Stomach (tissue), 4 donors: ENCODE results near the gene ABCD3.

ENCODE experiments used
- EP300 ChIP-seq: sonication (generic); formaldehyde crosslinking; IDR thresholded peaks from one replicate; pipeline ENCODE4 v1.6.1; 2017; ENCODE audit warnings: antibody characterized with exemption
- POLR2A ChIP-seq, 4 donors: fragments of 450-650 bp; IDR thresholded peaks; one replicate each; pipeline ENCODE4 v1.6.1; 2016; ENCODE audit warnings: antibody characterized with exemption in 4 of 4, control low read depth in 2 of 4, mild to moderate bottlenecking in 1 of 4, moderate library complexity in 1 of 4
- POLR2AphosphoS5 ChIP-seq, 3 donors: sonication (generic); formaldehyde crosslinking; IDR thresholded peaks; one replicate each; pipeline ENCODE4 v1.6.1; 2016; ENCODE audit warnings: antibody characterized with exemption in 3 of 3
- TF ChIP-seq, protein P1 (sequence below), 7 experiments: fragments of 450-650 bp in 4 of 7; fragments of 200-600 bp in 3 of 7; sonication (generic) in 3 of 7; IDR thresholded peaks; one replicate each; pipeline ENCODE4 v1.5.1; 2016 to 2019; ENCODE audit warnings: antibody characterized with exemption in 7 of 7, control low read depth in 2 of 7, mild to moderate bottlenecking in 1 of 7

DNA sequence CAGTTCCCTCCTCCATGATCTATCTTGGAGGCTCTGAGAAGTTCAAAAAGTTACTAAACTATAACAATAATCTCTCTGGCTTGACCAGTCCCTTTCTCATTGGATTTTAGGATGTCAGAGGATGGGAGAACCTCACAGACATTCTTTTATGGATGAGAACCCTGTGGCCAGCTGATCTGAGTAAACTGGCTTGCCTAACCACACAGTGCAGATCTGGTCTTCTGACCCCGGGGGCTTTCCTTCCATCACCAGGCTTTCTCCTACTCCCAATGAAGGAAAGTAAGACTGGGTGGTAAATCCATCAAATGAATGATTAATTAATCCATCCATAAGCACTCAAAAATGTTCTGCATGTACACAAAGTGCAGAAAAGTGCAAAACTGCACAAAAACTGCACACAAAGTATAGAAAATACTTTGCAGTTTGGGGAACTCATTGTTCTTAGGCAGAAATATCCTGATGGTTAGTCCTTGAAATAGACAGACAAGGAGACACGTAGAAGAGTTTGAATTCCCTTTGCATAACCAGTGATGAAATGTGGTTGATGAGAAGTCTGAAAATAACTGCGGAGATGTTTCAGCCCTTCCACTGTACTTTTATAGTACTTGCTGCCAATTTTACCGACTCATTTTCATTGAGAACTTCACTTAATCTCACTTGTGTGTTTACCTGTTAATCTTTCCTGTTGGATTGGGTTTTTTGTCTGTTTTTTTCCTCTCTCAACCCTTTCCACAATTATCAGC lies 125.9 kb downstream of the ABCD3 start:
- TF ChIP-seq, protein P1, sequence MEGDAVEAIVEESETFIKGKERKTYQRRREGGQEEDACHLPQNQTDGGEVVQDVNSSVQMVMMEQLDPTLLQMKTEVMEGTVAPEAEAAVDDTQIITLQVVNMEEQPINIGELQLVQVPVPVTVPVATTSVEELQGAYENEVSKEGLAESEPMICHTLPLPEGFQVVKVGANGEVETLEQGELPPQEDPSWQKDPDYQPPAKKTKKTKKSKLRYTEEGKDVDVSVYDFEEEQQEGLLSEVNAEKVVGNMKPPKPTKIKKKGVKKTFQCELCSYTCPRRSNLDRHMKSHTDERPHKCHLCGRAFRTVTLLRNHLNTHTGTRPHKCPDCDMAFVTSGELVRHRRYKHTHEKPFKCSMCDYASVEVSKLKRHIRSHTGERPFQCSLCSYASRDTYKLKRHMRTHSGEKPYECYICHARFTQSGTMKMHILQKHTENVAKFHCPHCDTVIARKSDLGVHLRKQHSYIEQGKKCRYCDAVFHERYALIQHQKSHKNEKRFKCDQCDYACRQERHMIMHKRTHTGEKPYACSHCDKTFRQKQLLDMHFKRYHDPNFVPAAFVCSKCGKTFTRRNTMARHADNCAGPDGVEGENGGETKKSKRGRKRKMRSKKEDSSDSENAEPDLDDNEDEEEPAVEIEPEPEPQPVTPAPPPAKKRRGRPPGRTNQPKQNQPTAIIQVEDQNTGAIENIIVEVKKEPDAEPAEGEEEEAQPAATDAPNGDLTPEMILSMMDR (IDR thresholded peaks at IDR 0.05), result no peak
- TF ChIP-seq POLR2A (IDR thresholded peaks at IDR 0.05), result no peak
- no peak for TF ChIP-seq POLR2AphosphoS5 (IDR thresholded peaks at IDR 0.05)
- no peak for TF ChIP-seq EP300
